Measurements from ENCODE around the gene RAB40B. TPM values are rescaled to one million over a fixed set of nuclear protein-coding genes. Genes with fewer than 3 reads are reported as not detected.

Gene RAB40B
- total RNA-seq, 1 experiment from 2014 or later: 22.1 TPM

DNA sequence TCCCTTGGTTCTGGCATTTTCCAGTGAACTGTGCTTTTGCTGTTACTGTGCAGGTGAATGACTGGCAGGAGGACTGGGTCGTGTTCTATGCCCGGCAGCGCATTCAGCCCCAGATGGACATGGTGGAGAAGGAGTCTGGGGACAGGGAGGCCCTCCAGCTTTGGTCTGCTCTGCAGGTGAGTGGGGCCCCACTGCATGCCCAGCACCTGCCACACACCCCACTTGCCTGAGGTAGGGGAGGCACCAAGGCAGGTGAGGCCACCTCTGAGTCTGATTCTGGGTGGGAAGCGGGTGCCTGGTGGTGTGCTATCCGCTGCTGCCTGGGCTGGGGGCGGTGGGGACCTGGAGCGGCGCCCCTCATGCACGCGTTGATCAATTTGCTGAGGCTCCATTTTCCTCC lies 27.9 kb upstream of the RAB40B start:
- CTCF ChIA-PET: no interaction called here
- no peak for ATAC-seq
- RAD21 ChIA-PET (ENCODE audit: low non-redundant PET in 1 of 2, low total read pairs in 2 of 2, uncharacterized antibody in 2 of 2, unreplicated experiment in 2 of 2): no interaction called here
- no peak for DNase-seq (ENCODE audit: low read depth, low spot score)
- Histone ChIP-seq H4K20me1 (ENCODE audit: insufficient read depth) (no peaks in the 10 kb centered on the region), H3K27ac (ENCODE audit: low read depth, low read length) (no peak overlapping the region), H3K9me3 (ENCODE audit: control insufficient read depth in 1 of 2, insufficient read depth in 1 of 2, low read depth in 1 of 2, low read length in 2 of 2) (no peaks in the 10 kb centered on the region), H3K4me2 (ENCODE audit: low read length) (no peak overlapping the region), H3K79me2 (ENCODE audit: insufficient read depth, low read length) (no peaks in the 10 kb centered on the region), H3K9ac (ENCODE audit: low read length) (no peak overlapping the region), H3K4me3 (replicated peaks in 1 of 2; ENCODE audit: low read depth in 1 of 2, low read length in 2 of 2) (no peak overlapping the region), H3K9me2 (ENCODE audit: insufficient read depth) (no peaks in the 10 kb centered on the region), H3K4me1 (ENCODE audit: control insufficient read depth in 1 of 2, insufficient read depth in 2 of 2, low read length in 2 of 2) (no peaks in the 10 kb centered on the region), H3K27me3 (ENCODE audit: insufficient read depth, low read length) (no peaks in the 10 kb centered on the region), H2AFZ (ENCODE audit: low read depth, low read length, poor library complexity, severe bottlenecking) (no peak overlapping the region), H3K36me3 (ENCODE audit: control insufficient read depth in 1 of 2, insufficient read depth in 2 of 2, low read length in 2 of 2) (peaks cover 23 to 39% of the 10 kb centered on the region in 2 experiments)
- intact Hi-C loops (cut with micrococcal nuclease): no loop called here
- TF ChIP-seq ATF3 (IDR thresholded peaks at IDR 0.05): no peak
- no peak for TF ChIP-seq SP1 (IDR thresholded peaks at IDR 0.05; ENCODE audit: low read depth)
- no peak for TF ChIP-seq RAD21 (IDR thresholded peaks at IDR 0.05; ENCODE audit: low read depth)
- no peak for TF ChIP-seq ZFX (IDR thresholded peaks at IDR 0.05)
- TF ChIP-seq EZH2 (IDR thresholded peaks at IDR 0.05): no peak
- TF ChIP-seq ZNF274 (IDR thresholded peaks at IDR 0.05; ENCODE audit: low read depth, low read length): no peak
- no peak for TF ChIP-seq POLR2A (IDR thresholded peaks at IDR 0.05; ENCODE audit: borderline replicate concordance, extremely low read depth, insufficient read depth, insufficient read length)
- TF ChIP-seq, protein P1, sequence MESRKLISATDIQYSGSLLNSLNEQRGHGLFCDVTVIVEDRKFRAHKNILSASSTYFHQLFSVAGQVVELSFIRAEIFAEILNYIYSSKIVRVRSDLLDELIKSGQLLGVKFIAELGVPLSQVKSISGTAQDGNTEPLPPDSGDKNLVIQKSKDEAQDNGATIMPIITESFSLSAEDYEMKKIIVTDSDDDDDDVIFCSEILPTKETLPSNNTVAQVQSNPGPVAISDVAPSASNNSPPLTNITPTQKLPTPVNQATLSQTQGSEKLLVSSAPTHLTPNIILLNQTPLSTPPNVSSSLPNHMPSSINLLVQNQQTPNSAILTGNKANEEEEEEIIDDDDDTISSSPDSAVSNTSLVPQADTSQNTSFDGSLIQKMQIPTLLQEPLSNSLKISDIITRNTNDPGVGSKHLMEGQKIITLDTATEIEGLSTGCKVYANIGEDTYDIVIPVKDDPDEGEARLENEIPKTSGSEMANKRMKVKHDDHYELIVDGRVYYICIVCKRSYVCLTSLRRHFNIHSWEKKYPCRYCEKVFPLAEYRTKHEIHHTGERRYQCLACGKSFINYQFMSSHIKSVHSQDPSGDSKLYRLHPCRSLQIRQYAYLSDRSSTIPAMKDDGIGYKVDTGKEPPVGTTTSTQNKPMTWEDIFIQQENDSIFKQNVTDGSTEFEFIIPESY (IDR thresholded peaks at IDR 0.05; ENCODE audit: extremely low read depth, insufficient replicate concordance, low read length): no peak
- no peak for TF ChIP-seq CBX3 (IDR thresholded peaks at IDR 0.05; ENCODE audit: low read depth)
- TF ChIP-seq TCF7L2 (IDR thresholded peaks at IDR 0.05; ENCODE audit: borderline replicate concordance, extremely low read depth, insufficient read depth, insufficient read length): no peak
- no peak for TF ChIP-seq EZH2phosphoT487 (IDR thresholded peaks at IDR 0.05; ENCODE audit: borderline replicate concordance)
- TF ChIP-seq EGR1 (IDR thresholded peaks at IDR 0.05; ENCODE audit: low read depth): no peak
- no peak for TF ChIP-seq FOSL1 (IDR thresholded peaks at IDR 0.05; ENCODE audit: low read depth)
- TF ChIP-seq YY1 (IDR thresholded peaks at IDR 0.05; ENCODE audit: extremely low read depth, insufficient replicate concordance, low read depth, low read length): no peak
- TF ChIP-seq CTCF (IDR thresholded peaks at IDR 0.05 in 2 of 3, conservative IDR thresholded peaks at IDR 0.05 in 1 of 3; ENCODE audit: borderline replicate concordance in 1 of 3, insufficient read depth in 1 of 3, low read depth in 2 of 3, low read length in 2 of 3): no peak
- no peak for TF ChIP-seq SIN3A (IDR thresholded peaks at IDR 0.05; ENCODE audit: low read depth)
- no peak for TF ChIP-seq POLR2AphosphoS5 (IDR thresholded peaks at IDR 0.05; ENCODE audit: low read depth, low read length)
- TF ChIP-seq, protein P2, sequence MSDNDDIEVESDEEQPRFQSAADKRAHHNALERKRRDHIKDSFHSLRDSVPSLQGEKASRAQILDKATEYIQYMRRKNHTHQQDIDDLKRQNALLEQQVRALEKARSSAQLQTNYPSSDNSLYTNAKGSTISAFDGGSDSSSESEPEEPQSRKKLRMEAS (IDR thresholded peaks at IDR 0.05): no peak
- POLR2A ChIA-PET: interaction anchor here (0.6 kb wide), 1 partner anchor 10 kb away, joined by 6 read pairs; the partner anchor contains the start of gene FN3KRP
- BruUV-seq (replicated peaks): no TSS peak
